ENCODE results near the gene NDUFA7.

NDUFA7 gene

DNA sequence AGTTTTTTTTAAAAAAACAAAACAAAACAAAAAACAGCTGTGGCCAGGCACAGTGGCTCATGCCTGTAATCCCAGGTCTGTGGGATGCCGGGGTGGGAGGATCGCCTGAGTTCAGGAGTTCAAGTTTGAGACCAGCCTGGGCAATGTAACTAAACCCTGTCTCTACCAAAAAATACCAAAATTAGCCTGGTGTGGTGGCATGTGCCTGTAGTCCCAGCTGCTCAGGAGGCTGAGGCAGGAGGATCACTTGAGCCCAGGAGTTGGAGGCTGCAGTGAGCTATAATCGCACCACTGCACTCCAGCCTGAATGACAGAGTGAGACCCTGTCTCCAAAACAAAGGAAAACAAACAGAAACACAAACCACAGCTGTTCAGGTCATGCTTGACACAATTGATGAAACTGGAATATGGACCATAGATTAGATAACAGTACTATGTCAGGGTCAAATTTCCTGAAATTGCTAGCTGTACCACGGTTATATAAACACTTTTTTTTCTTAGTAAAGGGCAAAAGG is 35.9 kb upstream of the NDUFA7 start:
- Histone ChIP-seq H3K4me1 (ENCODE audit: control insufficient read depth, insufficient read depth, low read length) (peaks cover 4% of the 10 kb centered on the region), H3K27ac (ENCODE audit: extremely low read depth, low read depth, low read length) (no peak overlapping the region), H3K36me3 (ENCODE audit: control insufficient read depth in 2 of 2, insufficient read depth in 1 of 2, low read length in 2 of 2) (no peaks in the 10 kb centered on the region), H3K4me3 (ENCODE audit: low read depth, low read length) (no peak overlapping the region), H3K9me3 (ENCODE audit: control insufficient read depth, insufficient read depth, low read depth, low read length) (no peaks in the 10 kb centered on the region)
- ChIA-PET POLR2A (interaction anchor here (0.6 to 1.2 kb wide), 3 partner anchors 40 to 214 kb away, joined by 3 to 4 read pairs (median 3); partner anchors contain the start of gene HNRNPM), CTCF (interaction anchor here (1.2 kb wide), 1 partner anchor 40 kb away, joined by 3 read pairs; no protein-coding TSS in a partner anchor)
- TF ChIP-seq ZNF571 (tag by site-specific recombination; IDR thresholded peaks at IDR 0.05) (no peak), FEZF1 (tag by site-specific recombination; IDR thresholded peaks at IDR 0.05) (0 out of 2 replicates have a peak, but pooled peaks have one; percentile 22), ZXDB (tag by site-specific recombination; IDR thresholded peaks at IDR 0.05) (peak; percentile 32; the same call in 1 of the 2 replicates)

DNA sequence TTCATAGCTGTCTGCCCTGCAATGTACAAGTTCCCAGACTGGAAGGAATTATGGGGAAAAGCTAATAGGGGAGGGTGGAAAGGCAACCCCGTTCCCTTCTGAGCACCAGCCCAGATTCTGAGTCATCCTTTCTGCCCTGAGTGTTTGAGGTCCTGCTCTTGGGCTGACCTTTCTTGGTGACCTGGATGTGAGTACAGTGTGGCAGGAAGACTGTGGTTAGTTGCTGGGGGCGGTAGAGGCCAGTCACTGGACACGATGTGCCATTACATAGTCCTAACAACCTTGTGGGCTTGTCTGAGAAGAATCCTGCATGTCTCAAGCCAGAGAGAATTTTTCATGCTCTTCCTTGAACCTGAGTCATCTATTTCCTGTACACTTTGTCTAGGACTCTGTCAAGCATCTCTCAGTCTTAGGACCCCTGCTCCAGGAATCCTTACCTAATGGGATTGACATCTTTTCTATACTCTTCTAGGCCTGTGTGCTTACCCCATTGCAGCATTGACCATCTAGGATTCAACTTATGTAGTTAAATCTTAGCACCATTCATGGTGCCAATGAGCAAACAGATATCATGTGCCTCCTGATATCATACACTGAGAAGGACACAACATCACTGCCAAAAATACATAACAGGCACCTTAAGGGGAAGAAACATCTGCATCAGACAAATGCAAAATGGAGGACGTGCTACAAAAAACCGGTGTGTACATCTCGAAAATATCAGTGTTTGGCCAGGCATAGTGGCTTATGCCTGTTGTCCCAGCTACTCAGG is 34.6 kb upstream of the NDUFA7 start:
- ChIA-PET CTCF (interaction anchor here (0.6 to 4.7 kb wide), 13 partner anchors 12 to 844 kb away, joined by 3 to 57 read pairs (median 6); partner anchors contain the start of genes MARCHF2 and RAB11B), POLR2A (interaction anchor here (1.2 to 1.3 kb wide), 3 partner anchors 34 to 43 kb away, joined by 3 to 6 read pairs (median 3); partner anchors contain the start of genes RAB11B and RPS28)
- Histone ChIP-seq H3K4me3 (ENCODE audit: low read depth, low read length) (no peak overlapping the region), H3K4me1 (ENCODE audit: control insufficient read depth, insufficient read depth, low read length) (no peaks in the 10 kb centered on the region), H3K27ac (ENCODE audit: extremely low read depth, low read depth, low read length) (no peak overlapping the region), H3K36me3 (ENCODE audit: control insufficient read depth in 2 of 2, insufficient read depth in 1 of 2, low read length in 2 of 2) (no peaks in the 10 kb centered on the region), H3K9me3 (ENCODE audit: control insufficient read depth, insufficient read depth, low read depth, low read length) (no peaks in the 10 kb centered on the region)
- TF ChIP-seq, protein P1, sequence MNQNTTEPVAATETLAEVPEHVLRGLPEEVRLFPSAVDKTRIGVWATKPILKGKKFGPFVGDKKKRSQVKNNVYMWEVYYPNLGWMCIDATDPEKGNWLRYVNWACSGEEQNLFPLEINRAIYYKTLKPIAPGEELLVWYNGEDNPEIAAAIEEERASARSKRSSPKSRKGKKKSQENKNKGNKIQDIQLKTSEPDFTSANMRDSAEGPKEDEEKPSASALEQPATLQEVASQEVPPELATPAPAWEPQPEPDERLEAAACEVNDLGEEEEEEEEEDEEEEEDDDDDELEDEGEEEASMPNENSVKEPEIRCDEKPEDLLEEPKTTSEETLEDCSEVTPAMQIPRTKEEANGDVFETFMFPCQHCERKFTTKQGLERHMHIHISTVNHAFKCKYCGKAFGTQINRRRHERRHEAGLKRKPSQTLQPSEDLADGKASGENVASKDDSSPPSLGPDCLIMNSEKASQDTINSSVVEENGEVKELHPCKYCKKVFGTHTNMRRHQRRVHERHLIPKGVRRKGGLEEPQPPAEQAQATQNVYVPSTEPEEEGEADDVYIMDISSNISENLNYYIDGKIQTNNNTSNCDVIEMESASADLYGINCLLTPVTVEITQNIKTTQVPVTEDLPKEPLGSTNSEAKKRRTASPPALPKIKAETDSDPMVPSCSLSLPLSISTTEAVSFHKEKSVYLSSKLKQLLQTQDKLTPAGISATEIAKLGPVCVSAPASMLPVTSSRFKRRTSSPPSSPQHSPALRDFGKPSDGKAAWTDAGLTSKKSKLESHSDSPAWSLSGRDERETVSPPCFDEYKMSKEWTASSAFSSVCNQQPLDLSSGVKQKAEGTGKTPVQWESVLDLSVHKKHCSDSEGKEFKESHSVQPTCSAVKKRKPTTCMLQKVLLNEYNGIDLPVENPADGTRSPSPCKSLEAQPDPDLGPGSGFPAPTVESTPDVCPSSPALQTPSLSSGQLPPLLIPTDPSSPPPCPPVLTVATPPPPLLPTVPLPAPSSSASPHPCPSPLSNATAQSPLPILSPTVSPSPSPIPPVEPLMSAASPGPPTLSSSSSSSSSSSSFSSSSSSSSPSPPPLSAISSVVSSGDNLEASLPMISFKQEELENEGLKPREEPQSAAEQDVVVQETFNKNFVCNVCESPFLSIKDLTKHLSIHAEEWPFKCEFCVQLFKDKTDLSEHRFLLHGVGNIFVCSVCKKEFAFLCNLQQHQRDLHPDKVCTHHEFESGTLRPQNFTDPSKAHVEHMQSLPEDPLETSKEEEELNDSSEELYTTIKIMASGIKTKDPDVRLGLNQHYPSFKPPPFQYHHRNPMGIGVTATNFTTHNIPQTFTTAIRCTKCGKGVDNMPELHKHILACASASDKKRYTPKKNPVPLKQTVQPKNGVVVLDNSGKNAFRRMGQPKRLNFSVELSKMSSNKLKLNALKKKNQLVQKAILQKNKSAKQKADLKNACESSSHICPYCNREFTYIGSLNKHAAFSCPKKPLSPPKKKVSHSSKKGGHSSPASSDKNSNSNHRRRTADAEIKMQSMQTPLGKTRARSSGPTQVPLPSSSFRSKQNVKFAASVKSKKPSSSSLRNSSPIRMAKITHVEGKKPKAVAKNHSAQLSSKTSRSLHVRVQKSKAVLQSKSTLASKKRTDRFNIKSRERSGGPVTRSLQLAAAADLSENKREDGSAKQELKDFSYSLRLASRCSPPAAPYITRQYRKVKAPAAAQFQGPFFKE (tag by site-specific recombination; IDR thresholded peaks at IDR 0.05; ENCODE audit: borderline replicate concordance) = no peak
- no peak for TF ChIP-seq ZNF600 (tag by site-specific recombination; IDR thresholded peaks at IDR 0.05)
- peak; percentile 52 for TF ChIP-seq SETDB1 (IDR thresholded peaks at IDR 0.05; ENCODE audit: insufficient read length, low read length)
- TF ChIP-seq TRIM28 (IDR thresholded peaks at IDR 0.05; ENCODE audit: borderline replicate concordance, low read length) = peak; percentile 63; the same call in 1 of the 2 replicates
- TF ChIP-seq, protein P2, sequence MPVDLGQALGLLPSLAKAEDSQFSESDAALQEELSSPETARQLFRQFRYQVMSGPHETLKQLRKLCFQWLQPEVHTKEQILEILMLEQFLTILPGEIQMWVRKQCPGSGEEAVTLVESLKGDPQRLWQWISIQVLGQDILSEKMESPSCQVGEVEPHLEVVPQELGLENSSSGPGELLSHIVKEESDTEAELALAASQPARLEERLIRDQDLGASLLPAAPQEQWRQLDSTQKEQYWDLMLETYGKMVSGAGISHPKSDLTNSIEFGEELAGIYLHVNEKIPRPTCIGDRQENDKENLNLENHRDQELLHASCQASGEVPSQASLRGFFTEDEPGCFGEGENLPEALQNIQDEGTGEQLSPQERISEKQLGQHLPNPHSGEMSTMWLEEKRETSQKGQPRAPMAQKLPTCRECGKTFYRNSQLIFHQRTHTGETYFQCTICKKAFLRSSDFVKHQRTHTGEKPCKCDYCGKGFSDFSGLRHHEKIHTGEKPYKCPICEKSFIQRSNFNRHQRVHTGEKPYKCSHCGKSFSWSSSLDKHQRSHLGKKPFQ (tag by site-specific recombination; IDR thresholded peaks at IDR 0.05) = no peak
- no peak for TF ChIP-seq ZNF610 (tag by site-specific recombination; IDR thresholded peaks at IDR 0.05; ENCODE audit: borderline replicate concordance)
- TF ChIP-seq ZNF548 (tag by site-specific recombination; IDR thresholded peaks at IDR 0.05) = no peak
- TF ChIP-seq, protein P3, sequence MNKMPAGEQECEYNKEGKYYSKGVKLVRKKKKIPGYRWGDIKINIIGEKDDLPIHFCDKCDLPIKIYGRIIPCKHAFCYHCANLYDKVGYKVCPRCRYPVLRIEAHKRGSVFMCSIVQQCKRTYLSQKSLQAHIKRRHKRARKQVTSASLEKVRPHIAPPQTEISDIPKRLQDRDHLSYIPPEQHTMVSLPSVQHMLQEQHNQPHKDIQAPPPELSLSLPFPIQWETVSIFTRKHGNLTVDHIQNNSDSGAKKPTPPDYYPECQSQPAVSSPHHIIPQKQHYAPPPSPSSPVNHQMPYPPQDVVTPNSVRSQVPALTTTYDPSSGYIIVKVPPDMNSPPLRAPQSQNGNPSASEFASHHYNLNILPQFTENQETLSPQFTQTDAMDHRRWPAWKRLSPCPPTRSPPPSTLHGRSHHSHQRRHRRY (tag by site-specific recombination; IDR thresholded peaks at IDR 0.05) = no peak
